BLaER1 treated with 17β-estradiol and CSF1 and Interleukin-3, amounts not matched to agents 10 nM and 100 nM (cell line): ENCODE measurements around the gene TMPRSS4.

ENCODE experiments used
- H3K27ac ChIP-seq, 11 experiments: shearing (Covaris generic); formaldehyde crosslinking; 2 replicates each; pipeline ENCODE4 v1.8.1; 2022
- H3K27me3 ChIP-seq, 11 experiments: shearing (Covaris generic); formaldehyde crosslinking; 2 replicates each; pipeline ENCODE4 v1.8.1; 2022
- H3K36me3 ChIP-seq, 11 experiments: shearing (Covaris generic); formaldehyde crosslinking; 2 replicates each; pipeline ENCODE4 v1.8.1; 2022
- H3K4me1 ChIP-seq, 10 experiments: shearing (Covaris generic); formaldehyde crosslinking; 2 replicates each; pipeline ENCODE4 v1.8.1; 2022
- H3K4me2 ChIP-seq, 11 experiments: shearing (Covaris generic); formaldehyde crosslinking; 2 replicates each; pipeline ENCODE4 v1.8.1; 2022
- H3K4me3 ChIP-seq, 10 experiments: shearing (Covaris generic); formaldehyde crosslinking; 2 replicates each; pipeline ENCODE4 v1.8.1; 2022
- H3K9ac ChIP-seq, 11 experiments: shearing (Covaris generic); formaldehyde crosslinking; 2 replicates each; pipeline ENCODE4 v1.8.1; 2022
- H3K9me3 ChIP-seq, 11 experiments: shearing (Covaris generic); formaldehyde crosslinking; replicated peaks in 1 of 11; 2 replicates each; pipeline ENCODE4 v1.8.1; 2022
- H4K20me1 ChIP-seq, 11 experiments: shearing (Covaris generic); formaldehyde crosslinking; 2 replicates each; pipeline ENCODE4 v1.8.1; 2022
- Cebpa-rat ChIP-seq, 11 experiments: shearing (Covaris generic); IDR thresholded peaks; 2 replicates each; pipeline ENCODE4 v1.8.1; 2022

The TMPRSS4 gene

GRCh38 chr11:118076754-118077281 lies at the start of gene TMPRSS4:
Gene TMPRSS4, plus strand, starts transcription at chr11:118077078. Its CDS starts 225 bp downstream, at chr11:118077303.
- no peak within 1 kb of the TSS for H3K4me2 ChIP-seq
- H3K4me3 ChIP-seq = no peak within 1 kb of the TSS
- H3K36me3 ChIP-seq = no peaks in the 10 kb centered on the region
- no peak within 1 kb of the TSS for H3K9ac ChIP-seq
- no peaks in the 10 kb centered on the region; a peak in 1 of 22 replicates for H3K27me3 ChIP-seq
- H3K27ac ChIP-seq = no peak within 1 kb of the TSS
- no peaks in the 10 kb centered on the region for H3K9me3 ChIP-seq
- no peaks in the 10 kb centered on the region; a peak in 1 of 22 replicates for H4K20me1 ChIP-seq
- no peak for TF ChIP-seq Cebpa-rat (IDR thresholded peaks at IDR 0.05)
- peaks cover 0 to 20% (median 13%) of the 10 kb centered on the region in 10 experiments; a peak in 12 of 20 replicates for H3K4me1 ChIP-seq

- H3K4me1 ChIP-seq = peaks cover 0 to 49% (median 3%) of the 10 kb centered on the region in 10 experiments; a peak in 9 of 20 replicates
- no peak overlapping the region; a peak in 1 of 22 replicates for H3K27ac ChIP-seq
- H3K27me3 ChIP-seq = no peaks in the 10 kb centered on the region
- H3K4me3 ChIP-seq = no peak overlapping the region
- no peaks in the 10 kb centered on the region for H4K20me1 ChIP-seq
- peaks cover 5 to 15% (median 8%) of the 10 kb centered on the region in 11 experiments; a peak in 13 of 22 replicates for H3K9me3 ChIP-seq
- no peak overlapping the region for H3K9ac ChIP-seq
- H3K36me3 ChIP-seq = no peaks in the 10 kb centered on the region
- H3K4me2 ChIP-seq = peak overlapping the region in 1 of 11 experiments; percentile 69; a peak in 1 of 22 replicates
- no peak for TF ChIP-seq Cebpa-rat (IDR thresholded peaks at IDR 0.05)
Observed at GRCh38 chr11:118027694-118028093, 49.2 kb upstream of the TMPRSS4 start.

- no peaks in the 10 kb centered on the region for H3K36me3 ChIP-seq
- no peak for TF ChIP-seq Cebpa-rat (IDR thresholded peaks at IDR 0.05)
Observed at GRCh38 chr11:118028626-118029025, 48.3 kb upstream of the TMPRSS4 start.

DNA sequence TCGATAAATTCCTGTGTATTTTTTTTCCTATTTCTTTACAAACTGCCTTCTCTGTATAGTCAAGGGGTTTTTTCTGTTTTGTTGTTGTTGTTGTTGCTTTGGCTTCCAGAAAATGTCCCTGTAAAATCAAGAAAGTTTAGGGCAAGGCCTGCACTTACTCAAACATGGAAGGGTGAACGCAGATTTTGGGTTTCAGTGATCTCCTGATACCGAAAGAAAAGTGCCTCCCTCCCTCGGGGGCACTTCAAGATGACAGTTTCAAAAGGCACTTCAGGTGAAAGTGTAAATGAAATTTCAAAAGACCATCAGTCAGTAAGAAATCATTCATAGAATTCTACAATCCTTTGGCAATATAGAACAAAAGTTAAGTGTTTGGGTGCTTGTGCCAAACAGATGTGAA lies 43.4 kb upstream of the TMPRSS4 start:
- H3K27ac ChIP-seq = no peak overlapping the region

More at GRCh38 chr11:118028626-118029025, 48.3 kb upstream of the TMPRSS4 start:
- Histone ChIP-seq H4K20me1 (no peaks in the 10 kb centered on the region), H3K27ac (peak overlapping the region in 2 of 11 experiments; percentile 18 to 37; a peak in 3 of 22 replicates), H3K4me1 (peaks cover 0 to 49% (median 3%) of the 10 kb centered on the region in 10 experiments; a peak in 9 of 20 replicates), H3K4me3 (no peak overlapping the region; a peak in 1 of 20 replicates), H3K4me2 (peak overlapping the region in 5 of 11 experiments; percentile 14 to 85 (median 69); a peak in 9 of 22 replicates), H3K9ac (peak overlapping the region in 1 of 11 experiments; percentile 34; a peak in 1 of 22 replicates), H3K9me3 (peaks cover 5 to 15% (median 8%) of the 10 kb centered on the region in 11 experiments; a peak in 13 of 22 replicates), H3K27me3 (no peaks in the 10 kb centered on the region)

GRCh38 chr11:118042141-118042540 lies 34.7 kb upstream of the TMPRSS4 start:
- Histone ChIP-seq H3K36me3 (no peaks in the 10 kb centered on the region), H3K4me1 (peaks cover 0 to 14% (median 0%) of the 10 kb centered on the region in 10 experiments; a peak in 2 of 20 replicates), H3K4me3 (no peak overlapping the region), H3K9me3 (no peaks in the 10 kb centered on the region), H3K27ac (no peak overlapping the region), H3K4me2 (no peak overlapping the region), H4K20me1 (no peaks in the 10 kb centered on the region), H3K27me3 (no peaks in the 10 kb centered on the region), H3K9ac (no peak overlapping the region)
- TF ChIP-seq Cebpa-rat (IDR thresholded peaks at IDR 0.05) = no peak

More for the DNA sequence above, 43.4 kb upstream of the TMPRSS4 start:
- no peak overlapping the region for H3K4me3 ChIP-seq
- peaks cover 0 to 20% (median 3%) of the 10 kb centered on the region in 10 experiments; a peak in 9 of 20 replicates for H3K4me1 ChIP-seq
- no peaks in the 10 kb centered on the region for H3K9me3 ChIP-seq
- H3K36me3 ChIP-seq = no peaks in the 10 kb centered on the region
- no peaks in the 10 kb centered on the region for H3K27me3 ChIP-seq
- H3K9ac ChIP-seq = no peak overlapping the region
- H3K4me2 ChIP-seq = no peak overlapping the region
- H4K20me1 ChIP-seq = no peaks in the 10 kb centered on the region
- no peak for TF ChIP-seq Cebpa-rat (IDR thresholded peaks at IDR 0.05)

GRCh38 chr11:118042796-118043195 lies 34.1 kb upstream of the TMPRSS4 start:
- Histone ChIP-seq H3K9ac (no peak overlapping the region), H4K20me1 (no peaks in the 10 kb centered on the region), H3K4me1 (peaks cover 0 to 17% (median 0%) of the 10 kb centered on the region in 10 experiments; a peak in 2 of 20 replicates), H3K4me3 (no peak overlapping the region), H3K4me2 (no peak overlapping the region), H3K36me3 (no peaks in the 10 kb centered on the region), H3K27me3 (no peaks in the 10 kb centered on the region), H3K27ac (no peak overlapping the region), H3K9me3 (no peaks in the 10 kb centered on the region)
- no peak for TF ChIP-seq Cebpa-rat (IDR thresholded peaks at IDR 0.05)

DNA sequence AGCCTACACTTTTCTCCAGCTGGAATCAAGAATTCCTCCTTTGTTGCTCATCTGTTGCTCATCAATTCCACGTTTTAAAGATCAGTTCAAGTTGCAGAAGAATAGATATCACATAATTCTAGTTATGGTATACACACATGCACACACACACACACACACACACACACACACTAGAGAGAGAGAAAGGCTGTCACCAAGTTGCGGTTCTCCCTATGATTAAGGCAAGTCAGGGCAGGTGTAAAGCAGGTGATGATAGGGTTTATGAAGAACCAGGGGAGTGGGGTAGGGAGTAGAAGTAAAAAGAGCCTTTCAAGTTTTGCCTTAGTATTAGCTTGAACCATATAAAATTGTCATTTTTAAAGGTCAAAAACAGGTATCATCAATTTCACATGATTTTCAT lies 31.7 kb upstream of the TMPRSS4 start:
- no peak overlapping the region for H3K4me2 ChIP-seq
- H3K4me1 ChIP-seq = peaks cover 0 to 17% (median 0%) of the 10 kb centered on the region in 10 experiments; a peak in 3 of 20 replicates
- H3K9me3 ChIP-seq = no peaks in the 10 kb centered on the region
- no peak overlapping the region for H3K9ac ChIP-seq
- no peaks in the 10 kb centered on the region; a peak in 1 of 22 replicates for H4K20me1 ChIP-seq
- H3K4me3 ChIP-seq = no peak overlapping the region
- no peaks in the 10 kb centered on the region for H3K36me3 ChIP-seq
- H3K27me3 ChIP-seq = no peaks in the 10 kb centered on the region
- no peak overlapping the region for H3K27ac ChIP-seq
- no peak for TF ChIP-seq Cebpa-rat (IDR thresholded peaks at IDR 0.05)

DNA sequence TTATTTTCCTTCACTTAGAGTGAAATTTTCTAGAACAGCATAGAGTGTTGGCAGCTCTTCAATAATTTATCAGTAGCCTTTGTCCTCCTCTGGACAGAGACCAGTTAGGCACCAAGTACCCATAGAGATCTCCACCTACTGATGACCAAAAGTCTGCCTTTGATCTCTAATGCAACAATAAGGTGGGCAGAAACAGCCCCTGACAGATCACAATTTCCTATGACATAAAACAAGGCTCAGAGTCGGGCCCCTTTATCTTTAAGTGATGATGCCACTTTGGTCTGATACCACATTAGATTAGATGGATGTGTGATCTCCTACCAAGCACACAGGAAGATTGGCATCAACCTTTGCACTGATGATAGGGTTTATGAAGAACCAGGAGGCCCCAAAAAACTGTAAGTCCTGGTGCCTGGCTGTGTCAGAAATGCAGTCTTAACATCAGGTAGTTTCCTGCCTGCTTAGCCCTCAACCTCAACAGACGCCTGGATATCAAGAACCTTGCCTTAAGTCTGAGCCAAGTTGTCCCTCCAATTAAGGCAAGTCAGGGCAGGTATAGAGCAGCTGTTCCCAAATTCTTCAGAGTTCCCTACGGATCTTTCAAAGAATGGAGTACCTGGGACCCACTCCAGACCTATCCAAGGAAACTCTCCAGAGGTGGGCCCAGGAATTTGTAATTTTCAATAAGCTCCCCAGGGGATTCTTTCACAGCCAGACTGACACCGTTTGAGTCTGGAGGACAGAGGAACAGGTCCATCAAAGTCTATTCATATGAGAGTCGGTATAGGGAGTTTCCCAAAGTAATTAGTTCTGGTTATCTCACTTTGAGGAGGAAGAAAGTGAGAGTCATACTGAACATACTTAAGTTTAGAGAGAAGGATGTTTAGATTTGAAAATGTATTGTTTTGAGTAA lies 30.6 kb upstream of the TMPRSS4 start:
- H4K20me1 ChIP-seq = no peaks in the 10 kb centered on the region; a peak in 1 of 22 replicates
- TF ChIP-seq Cebpa-rat (IDR thresholded peaks at IDR 0.05) = no peak
- H3K27me3 ChIP-seq = no peaks in the 10 kb centered on the region
- no peak overlapping the region for H3K27ac ChIP-seq
- H3K4me1 ChIP-seq = peaks cover 0 to 18% (median 0%) of the 10 kb centered on the region in 10 experiments; a peak in 3 of 20 replicates
- no peaks in the 10 kb centered on the region for H3K9me3 ChIP-seq
- H3K9ac ChIP-seq = no peak overlapping the region
- H3K36me3 ChIP-seq = no peaks in the 10 kb centered on the region
- no peak overlapping the region; a peak in 1 of 22 replicates for H3K4me2 ChIP-seq
- no peak overlapping the region for H3K4me3 ChIP-seq
